HG03457 (cell line): ENCODE measurements around the gene SOS2.

Source experiments
- ATAC-seq: cut with Tn5 transposase; IDR thresholded peaks from one replicate; pipeline ENCODE4 v1.9.1; 2021; ENCODE audit warnings: moderate number of reproducible peaks; ENCODE audit not compliant: unreplicated experiment

The SOS2 gene

GRCh38 chr14:50116966-50117365 is 114.4 kb downstream of the SOS2 start:
- ATAC-seq = no peak

- peak; percentile 89 for ATAC-seq
Measured at GRCh38 chr14:50116181-50116956, 115.0 kb downstream of the SOS2 start, which contains the start of gene VCPKMT. Gene VCPKMT (minus strand): TSS chr14:50116572. CDS start chr14:50116552, 20 bp downstream.

GRCh38 chr14:50113381-50114035 is 117.9 kb downstream of the SOS2 start:
- ATAC-seq = no peak

GRCh38 chr14:50110323-50111037 is 120.9 kb downstream of the SOS2 start:
- ATAC-seq = no peak

- no peak for ATAC-seq
Measured at GRCh38 chr14:50109342-50109741, 122.0 kb downstream of the SOS2 start.

- no peak for ATAC-seq
Measured at GRCh38 chr14:50107850-50108249, 123.5 kb downstream of the SOS2 start.

- no peak for ATAC-seq
Measured at GRCh38 chr14:50106178-50106577, 125.2 kb downstream of the SOS2 start.

GRCh38 chr14:50103558-50103957 is 127.8 kb downstream of the SOS2 start:
- no peak for ATAC-seq

- ATAC-seq = no peak
Measured at GRCh38 chr14:50101417-50101816, 130.0 kb downstream of the SOS2 start.

- no peak for ATAC-seq
Measured at GRCh38 chr14:50100805-50101204, 130.6 kb downstream of the SOS2 start.

- ATAC-seq = no peak
Measured at GRCh38 chr14:50099335-50099734, 132.0 kb downstream of the SOS2 start.

GRCh38 chr14:50095895-50096294 is 135.5 kb downstream of the SOS2 start:
- ATAC-seq = no peak

GRCh38 chr14:50094056-50094755 is 137.2 kb downstream of the SOS2 start:
- no peak for ATAC-seq

GRCh38 chr14:50093496-50093895 is 137.9 kb downstream of the SOS2 start:
- no peak for ATAC-seq

- no peak for ATAC-seq
Measured at GRCh38 chr14:50092006-50092555, 139.3 kb downstream of the SOS2 start.

- no peak for ATAC-seq
Measured at GRCh38 chr14:50091240-50091913, 140.0 kb downstream of the SOS2 start.

GRCh38 chr14:50089208-50089607 is 142.2 kb downstream of the SOS2 start:
- no peak for ATAC-seq

- no peak for ATAC-seq
Measured at GRCh38 chr14:50088731-50089130, 142.6 kb downstream of the SOS2 start.

GRCh38 chr14:50088117-50088515 is 143.3 kb downstream of the SOS2 start:
- ATAC-seq = no peak
